ENCODE data around the gene TRIM13. TPM values are rescaled to one million over a fixed set of nuclear protein-coding genes. Genes with fewer than 3 reads are reported as not detected.
A peak's percentile ranks its signal among the peaks of the same experiment; 100 is the strongest.

The TRIM13 gene
- polyA plus RNA-seq, 1 of the 3 experiments (the other 2 are of a cell fraction), result 8.3 TPM

DNA sequence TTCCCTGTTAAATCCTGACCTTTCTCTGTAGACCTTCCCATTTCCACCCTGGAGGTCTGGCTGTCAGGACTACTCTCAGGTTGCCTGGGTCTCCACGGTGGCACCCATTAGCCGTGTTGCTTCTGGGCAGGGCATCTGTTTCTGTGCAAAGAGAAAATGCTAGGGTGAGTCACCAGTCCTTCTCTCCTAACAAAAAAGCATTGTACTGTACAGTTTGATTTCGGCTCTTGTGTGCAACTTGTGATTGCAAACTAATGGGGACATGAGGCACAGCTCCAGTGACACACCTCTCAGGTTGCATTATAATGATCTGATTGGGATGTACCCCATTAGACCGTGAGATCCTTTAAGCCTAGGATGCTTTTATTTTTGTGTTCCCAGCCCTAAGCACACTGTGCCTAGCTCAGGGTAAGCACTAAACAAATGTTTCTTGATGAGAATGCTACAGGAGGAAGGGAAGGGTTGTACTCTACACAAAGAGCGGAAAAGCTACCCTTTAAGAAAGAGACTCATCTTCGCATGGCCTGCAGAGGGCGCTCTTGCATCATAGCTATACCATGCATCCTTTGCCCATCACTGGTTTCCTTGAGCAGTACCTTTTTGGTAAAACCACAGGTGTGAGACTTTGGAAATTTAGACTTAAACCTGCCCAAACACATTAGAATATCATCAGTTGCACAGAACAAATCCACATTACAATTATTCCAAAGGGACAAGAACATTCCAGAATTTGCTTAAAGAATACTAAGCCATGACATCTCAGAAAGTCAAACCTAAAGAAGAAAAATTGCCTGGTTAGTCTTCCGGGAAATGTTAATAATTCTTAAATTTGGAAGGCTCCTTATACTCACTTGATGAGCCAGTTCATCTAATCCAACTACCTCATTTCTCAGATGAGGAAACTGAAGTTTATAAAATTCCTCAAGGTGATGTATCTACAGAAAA lies 20.3 kb upstream of the TRIM13 start:
- CTCF ChIA-PET, result interaction anchor here (0.5 to 5.5 kb wide), 61 partner anchors 8 to 1095 kb away, joined by 3 to 45 read pairs (median 3); partner anchors contain the start of genes RNASEH2B and TRIM13
- Histone ChIP-seq H3K4me1 (ENCODE audit: control insufficient read depth in 1 of 2, insufficient read depth in 2 of 2, low read depth in 1 of 2, low read length in 1 of 2) (peaks cover 4 to 5% of the 10 kb centered on the region in 2 experiments; a peak in 2 of 4 replicates), H3K9ac (no peak overlapping the region), H4K20me1 (ENCODE audit: insufficient read depth) (no peaks in the 10 kb centered on the region), H3K9me3 (no peaks in the 10 kb centered on the region), H3K36me3 (replicated peaks in 1 of 2; ENCODE audit: control insufficient read depth in 1 of 2, insufficient read depth in 2 of 2, low read length in 1 of 2) (no peaks in the 10 kb centered on the region), H2AFZ (ENCODE audit: low read depth) (no peak overlapping the region), H3F3A (replicated peaks; ENCODE audit: insufficient read depth) (no peaks in the 10 kb centered on the region), H3K4me3 (ENCODE audit: low read depth in 2 of 2, low read length in 1 of 2) (no peak overlapping the region; a peak in 1 of 4 replicates), H3K79me2 (ENCODE audit: insufficient read depth) (no peaks in the 10 kb centered on the region), H3K27me3 (ENCODE audit: insufficient read depth) (no peaks in the 10 kb centered on the region), H3K27ac (ENCODE audit: low read depth in 2 of 2, low read length in 1 of 2) (peak overlapping the region in 1 of 2 experiments; percentile 12; a peak in 1 of 4 replicates), H3K9me2 (no peaks in the 10 kb centered on the region), H3K4me2 (peak overlapping the region; percentile 18; the same call in 1 of the 2 replicates)
- TF ChIP-seq CHD2 (IDR thresholded peaks at IDR 0.05; ENCODE audit: low read length, partially characterized antibody), result no peak
- peak; percentile 83 for TF ChIP-seq SMC3 (IDR thresholded peaks at IDR 0.05; ENCODE audit: low read depth, low read length)
- TF ChIP-seq SIN3A (IDR thresholded peaks at IDR 0.05; ENCODE audit: borderline replicate concordance, low read depth, low read length), result 0 out of 2 replicates have a peak, but pooled peaks have one; percentile 23
- TF ChIP-seq TCF12 (IDR thresholded peaks at IDR 0.05), result 0 out of 2 replicates have a peak, but pooled peaks have one; percentile 23
- peak; percentile 94 for TF ChIP-seq RAD21 (IDR thresholded peaks at IDR 0.05; ENCODE audit: low read length)
- TF ChIP-seq TAF1 (IDR thresholded peaks at IDR 0.05; ENCODE audit: borderline replicate concordance, low read depth, low read length), result no peak
- TF ChIP-seq, protein P1, sequence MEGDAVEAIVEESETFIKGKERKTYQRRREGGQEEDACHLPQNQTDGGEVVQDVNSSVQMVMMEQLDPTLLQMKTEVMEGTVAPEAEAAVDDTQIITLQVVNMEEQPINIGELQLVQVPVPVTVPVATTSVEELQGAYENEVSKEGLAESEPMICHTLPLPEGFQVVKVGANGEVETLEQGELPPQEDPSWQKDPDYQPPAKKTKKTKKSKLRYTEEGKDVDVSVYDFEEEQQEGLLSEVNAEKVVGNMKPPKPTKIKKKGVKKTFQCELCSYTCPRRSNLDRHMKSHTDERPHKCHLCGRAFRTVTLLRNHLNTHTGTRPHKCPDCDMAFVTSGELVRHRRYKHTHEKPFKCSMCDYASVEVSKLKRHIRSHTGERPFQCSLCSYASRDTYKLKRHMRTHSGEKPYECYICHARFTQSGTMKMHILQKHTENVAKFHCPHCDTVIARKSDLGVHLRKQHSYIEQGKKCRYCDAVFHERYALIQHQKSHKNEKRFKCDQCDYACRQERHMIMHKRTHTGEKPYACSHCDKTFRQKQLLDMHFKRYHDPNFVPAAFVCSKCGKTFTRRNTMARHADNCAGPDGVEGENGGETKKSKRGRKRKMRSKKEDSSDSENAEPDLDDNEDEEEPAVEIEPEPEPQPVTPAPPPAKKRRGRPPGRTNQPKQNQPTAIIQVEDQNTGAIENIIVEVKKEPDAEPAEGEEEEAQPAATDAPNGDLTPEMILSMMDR (IDR thresholded peaks at IDR 0.05), result peak; percentile 97
- no peak for TF ChIP-seq JUND (IDR thresholded peaks at IDR 0.05)
- peak; percentile 16; the same call in 1 of the 2 replicates for TF ChIP-seq FOSL2 (IDR thresholded peaks at IDR 0.05; ENCODE audit: borderline replicate concordance, low read depth)
- DNase-seq, result peak; percentile 66
- POLR2A ChIA-PET, result no interaction called here
- 44% methylated on average over 8 of the region's 8 CpGs for WGBS (ENCODE audit: low lambda C conversion rate)

DNA sequence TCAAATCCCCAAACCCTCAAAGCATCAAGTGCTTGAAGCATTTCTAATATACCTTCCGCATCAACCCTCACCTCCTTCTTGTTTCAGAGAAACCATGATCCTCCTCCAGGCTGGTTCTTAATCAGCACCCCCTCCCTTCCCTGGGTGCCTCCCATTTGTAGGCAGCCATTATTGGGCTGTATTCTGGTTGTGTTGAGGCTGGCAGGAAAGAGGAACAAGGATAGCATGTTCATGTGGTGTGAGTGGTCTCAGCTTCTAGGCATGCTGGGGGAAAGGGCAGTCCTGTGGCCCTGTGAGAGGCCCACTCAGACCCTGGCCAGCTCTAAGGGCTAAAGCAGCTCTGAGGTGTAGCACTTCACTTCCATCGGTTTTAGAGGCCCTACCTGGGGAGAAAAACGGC lies 18.9 kb upstream of the TRIM13 start:
- Histone ChIP-seq H3K4me3 (ENCODE audit: low read depth in 2 of 2, low read length in 1 of 2) (no peak overlapping the region), H3K9me2 (no peaks in the 10 kb centered on the region), H3K27me3 (ENCODE audit: insufficient read depth) (no peaks in the 10 kb centered on the region), H3F3A (replicated peaks; ENCODE audit: insufficient read depth) (no peaks in the 10 kb centered on the region), H3K9ac (no peak overlapping the region), H4K20me1 (ENCODE audit: insufficient read depth) (no peaks in the 10 kb centered on the region), H2AFZ (ENCODE audit: low read depth) (no peak overlapping the region), H3K27ac (ENCODE audit: low read depth in 2 of 2, low read length in 1 of 2) (no peak overlapping the region), H3K4me2 (no peak overlapping the region), H3K36me3 (replicated peaks in 1 of 2; ENCODE audit: control insufficient read depth in 1 of 2, insufficient read depth in 2 of 2, low read length in 1 of 2) (no peaks in the 10 kb centered on the region), H3K9me3 (no peaks in the 10 kb centered on the region), H3K4me1 (ENCODE audit: control insufficient read depth in 1 of 2, insufficient read depth in 2 of 2, low read depth in 1 of 2, low read length in 1 of 2) (peaks cover 4 to 5% of the 10 kb centered on the region in 2 experiments; a peak in 2 of 4 replicates), H3K79me2 (ENCODE audit: insufficient read depth) (no peaks in the 10 kb centered on the region)
- WGBS (ENCODE audit: low lambda C conversion rate), result 88% methylated on average over 3 of the region's 3 CpGs
- POLR2A ChIA-PET, result interaction anchor here (1.0 kb wide), 1 partner anchor 19 kb away, joined by 3 read pairs; the partner anchor contains the start of gene TRIM13
- CTCF ChIA-PET, result interaction anchor here (0.6 to 5.5 kb wide), 11 partner anchors 9 to 1091 kb away, joined by 3 to 45 read pairs (median 12); partner anchors contain the start of gene TRIM13
- no peak for DNase-seq
- TF ChIP-seq FOXM1 (IDR thresholded peaks at IDR 0.05; ENCODE audit: low read depth) (no peak), EP300 (IDR thresholded peaks at IDR 0.05; ENCODE audit: borderline replicate concordance in 1 of 2, low read depth in 1 of 2, low read length in 1 of 2) (no peak), CHD2 (IDR thresholded peaks at IDR 0.05; ENCODE audit: low read length, partially characterized antibody) (no peak), GATA2 (CRISPR knock-in tag; IDR thresholded peaks at IDR 0.05) (no peak), JUND (IDR thresholded peaks at IDR 0.05) (no peak), RXRA (IDR thresholded peaks at IDR 0.05; ENCODE audit: borderline replicate concordance, low read depth) (no peak), FOXJ3 (CRISPR knock-in tag; IDR thresholded peaks at IDR 0.05) (no peak)
- TF ChIP-seq, protein P1 (IDR thresholded peaks at IDR 0.05), result no peak
- TF ChIP-seq, protein P2, sequence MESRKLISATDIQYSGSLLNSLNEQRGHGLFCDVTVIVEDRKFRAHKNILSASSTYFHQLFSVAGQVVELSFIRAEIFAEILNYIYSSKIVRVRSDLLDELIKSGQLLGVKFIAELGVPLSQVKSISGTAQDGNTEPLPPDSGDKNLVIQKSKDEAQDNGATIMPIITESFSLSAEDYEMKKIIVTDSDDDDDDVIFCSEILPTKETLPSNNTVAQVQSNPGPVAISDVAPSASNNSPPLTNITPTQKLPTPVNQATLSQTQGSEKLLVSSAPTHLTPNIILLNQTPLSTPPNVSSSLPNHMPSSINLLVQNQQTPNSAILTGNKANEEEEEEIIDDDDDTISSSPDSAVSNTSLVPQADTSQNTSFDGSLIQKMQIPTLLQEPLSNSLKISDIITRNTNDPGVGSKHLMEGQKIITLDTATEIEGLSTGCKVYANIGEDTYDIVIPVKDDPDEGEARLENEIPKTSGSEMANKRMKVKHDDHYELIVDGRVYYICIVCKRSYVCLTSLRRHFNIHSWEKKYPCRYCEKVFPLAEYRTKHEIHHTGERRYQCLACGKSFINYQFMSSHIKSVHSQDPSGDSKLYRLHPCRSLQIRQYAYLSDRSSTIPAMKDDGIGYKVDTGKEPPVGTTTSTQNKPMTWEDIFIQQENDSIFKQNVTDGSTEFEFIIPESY (IDR thresholded peaks at IDR 0.05; ENCODE audit: borderline replicate concordance, low read depth), result no peak
- TF ChIP-seq, protein P3, sequence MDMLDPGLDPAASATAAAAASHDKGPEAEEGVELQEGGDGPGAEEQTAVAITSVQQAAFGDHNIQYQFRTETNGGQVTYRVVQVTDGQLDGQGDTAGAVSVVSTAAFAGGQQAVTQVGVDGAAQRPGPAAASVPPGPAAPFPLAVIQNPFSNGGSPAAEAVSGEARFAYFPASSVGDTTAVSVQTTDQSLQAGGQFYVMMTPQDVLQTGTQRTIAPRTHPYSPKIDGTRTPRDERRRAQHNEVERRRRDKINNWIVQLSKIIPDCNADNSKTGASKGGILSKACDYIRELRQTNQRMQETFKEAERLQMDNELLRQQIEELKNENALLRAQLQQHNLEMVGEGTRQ (IDR thresholded peaks at IDR 0.05; ENCODE audit: borderline replicate concordance, low read depth, low read length), result no peak

All from SK-N-SH (cell line).